ENCODE data around the gene ZDHHC16.
"Not testable (repeated sequence)": the region's sequence is repeated elsewhere in the genome, so short reads cannot be mapped to it uniquely, and the experiment has no call there.

ZDHHC16 gene

GRCh38 chr10:97463363-97464132 lies 17.6 kb downstream of the ZDHHC16 start:
- H3K4me3 ChIP-seq (ENCODE audit: low read depth, low read length): no peak overlapping the region
- peak; percentile 71 for TF ChIP-seq CTCF (IDR thresholded peaks at IDR 0.05; ENCODE audit: insufficient read depth, low read depth, low read length, missing control alignments)
- peak; percentile 51 for DNase-seq (ENCODE audit: low read depth)

- no peak for TF ChIP-seq CTCF (IDR thresholded peaks at IDR 0.05; ENCODE audit: insufficient read depth, low read depth, low read length, missing control alignments)
- no peak for DNase-seq (ENCODE audit: low read depth)
- no peak overlapping the region for H3K4me3 ChIP-seq (ENCODE audit: low read depth, low read length)
Measured at GRCh38 chr10:97464226-97464625, 18.3 kb downstream of the ZDHHC16 start.

GRCh38 chr10:97465982-97466381 lies 20.0 kb downstream of the ZDHHC16 start:
- H3K4me3 ChIP-seq (ENCODE audit: low read depth, low read length): no peak overlapping the region
- no peak for DNase-seq (ENCODE audit: low read depth)
- TF ChIP-seq CTCF (IDR thresholded peaks at IDR 0.05; ENCODE audit: insufficient read depth, low read depth, low read length, missing control alignments): no peak

- DNase-seq (ENCODE audit: low read depth): no peak
- TF ChIP-seq CTCF (IDR thresholded peaks at IDR 0.05; ENCODE audit: insufficient read depth, low read depth, low read length, missing control alignments): no peak
- H3K4me3 ChIP-seq (ENCODE audit: low read depth, low read length): no peak overlapping the region
Measured at GRCh38 chr10:97466755-97467154, 20.8 kb downstream of the ZDHHC16 start.

GRCh38 chr10:97468162-97468561 lies 22.2 kb downstream of the ZDHHC16 start:
- TF ChIP-seq CTCF (IDR thresholded peaks at IDR 0.05; ENCODE audit: insufficient read depth, low read depth, low read length, missing control alignments): no peak
- DNase-seq (ENCODE audit: low read depth): peak; percentile 78
- H3K4me3 ChIP-seq (ENCODE audit: low read depth, low read length): no peak overlapping the region

- H3K4me3 ChIP-seq (ENCODE audit: low read depth, low read length); DNase-seq (ENCODE audit: low read depth): not testable (repeated sequence)
Measured at GRCh38 chr10:97468781-97469180, 22.8 kb downstream of the ZDHHC16 start.

GRCh38 chr10:97474918-97475317 lies 28.9 kb downstream of the ZDHHC16 start:
- DNase-seq (ENCODE audit: low read depth): no peak
- H3K4me3 ChIP-seq (ENCODE audit: low read depth, low read length): no peak overlapping the region
- no peak for TF ChIP-seq CTCF (IDR thresholded peaks at IDR 0.05; ENCODE audit: insufficient read depth, low read depth, low read length, missing control alignments)
